Activated T-helper 1 cell treated with anti-CD3 and anti-CD28 coated beads, Interleukin-12 subunit alpha, Interleukin-12 subunit beta, Interleukin-2, Interleukin-4 antibody, amounts not matched to agents 30 ng/mL and 10 ng/mL and 1 ng/mL, durations not matched to agents 14 hours and 24 hours and 36 hours (primary cell): ENCODE results near the gene LLPH. TPM values are rescaled to one million over a fixed set of nuclear protein-coding genes. Genes with fewer than 3 reads are reported as not detected.

ENCODE experiments used
- DNase-seq: peaks from one replicate; pipeline ENCODE4 v3.0.0; 2021; ENCODE audit warnings: low spot score
- H3K27ac Mint-ChIP-seq: one replicate; pipeline ENCODE4 v1.8.0; 2021; ENCODE audit warnings: mild to moderate bottlenecking, mixed read lengths
- H3K27me3 Mint-ChIP-seq: one replicate; pipeline ENCODE4 v1.8.0; 2022; ENCODE audit warnings: mild to moderate bottlenecking, moderate library complexity, mixed read lengths; ENCODE audit not compliant: insufficient read depth
- H3K36me3 Mint-ChIP-seq: one replicate; pipeline ENCODE4 v1.8.0; 2021; ENCODE audit warnings: low read depth, mixed read lengths
- H3K4me1 Mint-ChIP-seq: one replicate; pipeline ENCODE4 v1.8.0; 2021; ENCODE audit warnings: low read depth, mixed read lengths
- H3K4me3 Mint-ChIP-seq: one replicate; pipeline ENCODE4 v1.8.0; 2021; ENCODE audit warnings: mild to moderate bottlenecking, moderate library complexity, mixed read lengths
- H3K9me3 Mint-ChIP-seq: one replicate; pipeline ENCODE4 v1.8.0; 2021; ENCODE audit warnings: mixed read lengths
- intact Hi-C: fragments of 100-400 bp; cut with micrococcal nuclease; formaldehyde crosslinking; loops from one replicate; pipeline ENCODE4 v1.15.1; 2024
- total RNA-seq: library from RNA; stranded (reverse); gene quantifications from 2 replicates; pipeline ENCODE4 v1.2.3, GENCODE V29; 2022

LLPH gene
- total RNA-seq, 1 donor from 2014 or later: 33.6 TPM

- peaks cover 8% of the 10 kb centered on the region for H3K27me3 Mint-ChIP-seq
- no peaks in the 10 kb centered on the region for H3K36me3 Mint-ChIP-seq
- intact Hi-C loops: loop anchor here (5.0 kb wide), 1 partner anchor 584 kb away; no protein-coding TSS in a partner anchor
- peaks cover 16% of the 10 kb centered on the region for H3K4me1 Mint-ChIP-seq
- no peak for DNase-seq
- no peaks in the 10 kb centered on the region for H3K9me3 Mint-ChIP-seq
- no peak overlapping the region for H3K4me3 Mint-ChIP-seq
- H3K27ac Mint-ChIP-seq: no peak overlapping the region
These were observed 22.2 kb downstream of the LLPH start for GRCh38 chr12:66108386-66108785.

DNA sequence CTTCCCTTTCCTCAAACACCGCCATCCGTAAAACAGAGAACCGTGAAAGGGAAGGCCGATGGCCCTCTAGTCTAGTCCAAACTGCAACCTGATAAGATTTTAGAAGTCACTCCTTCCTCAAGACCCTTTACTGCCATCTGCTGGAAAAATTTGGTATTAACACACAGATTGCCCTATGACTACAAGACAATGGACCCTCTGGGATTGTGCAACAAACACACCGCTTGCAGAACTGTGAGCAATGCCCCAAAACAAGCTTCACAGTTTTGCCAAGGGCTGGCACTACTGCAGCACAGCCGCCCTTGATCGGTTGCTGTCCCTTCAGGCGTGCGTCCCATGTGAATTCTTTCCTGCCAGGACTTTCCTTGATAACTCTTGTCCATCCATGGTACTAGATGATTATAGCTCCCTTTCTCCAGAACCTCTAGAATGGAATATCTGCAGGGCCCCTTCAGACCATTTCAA lies 23.1 kb downstream of the LLPH start:
- peaks cover 16% of the 10 kb centered on the region for H3K4me1 Mint-ChIP-seq
- intact Hi-C loops: loop anchor here (1.0 to 5.0 kb wide), 4 partner anchors 302 to 1216 kb away; no protein-coding TSS in a partner anchor
- no peaks in the 10 kb centered on the region for H3K9me3 Mint-ChIP-seq
- DNase-seq: peak; percentile 43
- no peak overlapping the region for H3K4me3 Mint-ChIP-seq
- H3K27ac Mint-ChIP-seq: no peak overlapping the region
- H3K27me3 Mint-ChIP-seq: peaks cover 14% of the 10 kb centered on the region
- no peaks in the 10 kb centered on the region for H3K36me3 Mint-ChIP-seq

- no peaks in the 10 kb centered on the region for H3K36me3 Mint-ChIP-seq
- H3K27ac Mint-ChIP-seq: no peak overlapping the region
- DNase-seq: no peak
- no peaks in the 10 kb centered on the region for H3K9me3 Mint-ChIP-seq
- peaks cover 10% of the 10 kb centered on the region for H3K4me1 Mint-ChIP-seq
- H3K4me3 Mint-ChIP-seq: no peak overlapping the region
- intact Hi-C loops: no loop called here
- H3K27me3 Mint-ChIP-seq: peaks cover 18% of the 10 kb centered on the region
These were observed 27.3 kb downstream of the LLPH start for GRCh38 chr12:66103016-66103913.

- Mint-ChIP-seq H3K4me1 (no peaks in the 10 kb centered on the region), H3K27me3 (peaks cover 15% of the 10 kb centered on the region), H3K36me3 (no peaks in the 10 kb centered on the region), H3K9me3 (no peaks in the 10 kb centered on the region), H3K27ac (no peak overlapping the region), H3K4me3 (no peak overlapping the region)
- intact Hi-C loops: no loop called here
- DNase-seq: no peak
These were observed 37.8 kb downstream of the LLPH start for GRCh38 chr12:66092559-66093269.

DNA sequence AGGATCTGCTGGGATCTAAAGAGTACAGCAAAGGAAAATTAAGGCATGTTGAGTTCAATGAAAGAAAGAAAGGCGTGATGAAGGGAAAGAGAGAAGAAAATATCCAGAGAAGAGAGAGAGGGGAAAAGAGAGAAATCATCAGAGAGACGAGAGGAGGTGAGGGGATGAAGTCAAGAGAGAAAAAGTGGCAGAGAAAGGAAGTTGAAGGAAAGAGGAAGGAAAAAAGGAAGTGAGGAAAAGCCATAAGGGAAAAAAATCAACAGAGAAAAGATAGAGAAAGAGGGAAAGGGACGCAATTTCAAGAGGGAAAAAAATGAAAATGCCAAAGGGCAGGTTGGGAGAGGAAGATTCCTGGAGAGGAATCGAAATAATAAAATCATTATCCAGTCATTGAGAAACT lies 40.4 kb downstream of the LLPH start:
- peak overlapping the region; percentile 9 for H3K27ac Mint-ChIP-seq
- H3K4me1 Mint-ChIP-seq: no peaks in the 10 kb centered on the region
- DNase-seq: no peak
- no peaks in the 10 kb centered on the region for H3K9me3 Mint-ChIP-seq
- peaks cover 22% of the 10 kb centered on the region for H3K27me3 Mint-ChIP-seq
- intact Hi-C loops: no loop called here
- no peak overlapping the region for H3K4me3 Mint-ChIP-seq
- H3K36me3 Mint-ChIP-seq: no peaks in the 10 kb centered on the region

- H3K27ac Mint-ChIP-seq: no peak overlapping the region
- H3K4me3 Mint-ChIP-seq: no peak overlapping the region
- H3K27me3 Mint-ChIP-seq: peaks cover 25% of the 10 kb centered on the region
- H3K9me3 Mint-ChIP-seq: no peaks in the 10 kb centered on the region
- no peaks in the 10 kb centered on the region for H3K4me1 Mint-ChIP-seq
- intact Hi-C loops: loop anchor here (1.0 to 5.0 kb wide), 4 partner anchors 485 to 1196 kb away; no protein-coding TSS in a partner anchor
- H3K36me3 Mint-ChIP-seq: no peaks in the 10 kb centered on the region
- DNase-seq: peak; percentile 22
These were observed 43.1 kb downstream of the LLPH start for GRCh38 chr12:66087365-66087943.

GRCh38 chr12:66085998-66086397 lies 44.6 kb downstream of the LLPH start:
- no peak overlapping the region for H3K4me3 Mint-ChIP-seq
- intact Hi-C loops: loop anchor here (5.0 kb wide), 1 partner anchor 774 kb away; no protein-coding TSS in a partner anchor
- no peaks in the 10 kb centered on the region for H3K4me1 Mint-ChIP-seq
- no peaks in the 10 kb centered on the region for H3K9me3 Mint-ChIP-seq
- peaks cover 24% of the 10 kb centered on the region for H3K27me3 Mint-ChIP-seq
- no peak overlapping the region for H3K27ac Mint-ChIP-seq
- DNase-seq: no peak
- H3K36me3 Mint-ChIP-seq: no peaks in the 10 kb centered on the region

DNA sequence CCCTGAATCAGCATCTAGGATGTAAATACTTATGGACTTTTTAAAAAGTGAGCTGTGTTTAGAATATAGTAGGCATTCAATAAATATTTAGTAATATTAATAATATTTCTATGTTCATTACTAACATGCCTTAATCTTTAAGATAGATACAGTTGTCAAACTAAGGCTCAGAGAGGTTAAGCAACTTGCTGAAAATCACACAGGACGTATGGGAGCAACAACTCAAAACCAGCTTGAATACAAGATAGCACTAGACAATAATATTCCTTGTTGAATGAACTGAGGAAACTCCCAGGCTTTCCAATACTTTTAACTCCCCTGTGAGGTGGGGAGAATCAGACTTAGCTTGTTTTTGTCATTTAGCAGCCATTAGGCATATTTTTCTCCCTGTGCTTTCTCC lies 45.3 kb downstream of the LLPH start:
- H3K27ac Mint-ChIP-seq: no peak overlapping the region
- H3K27me3 Mint-ChIP-seq: peaks cover 20% of the 10 kb centered on the region
- intact Hi-C loops: loop anchor here (5.0 kb wide), 1 partner anchor 773 kb away; no protein-coding TSS in a partner anchor
- H3K4me3 Mint-ChIP-seq: no peak overlapping the region
- no peaks in the 10 kb centered on the region for H3K4me1 Mint-ChIP-seq
- no peaks in the 10 kb centered on the region for H3K36me3 Mint-ChIP-seq
- no peaks in the 10 kb centered on the region for H3K9me3 Mint-ChIP-seq
- DNase-seq: no peak

- Mint-ChIP-seq H3K27me3 (peaks cover 19% of the 10 kb centered on the region), H3K9me3 (no peaks in the 10 kb centered on the region), H3K36me3 (no peaks in the 10 kb centered on the region), H3K4me3 (no peak overlapping the region), H3K27ac (no peak overlapping the region), H3K4me1 (no peaks in the 10 kb centered on the region)
- intact Hi-C loops: no loop called here
- DNase-seq: no peak
These were observed 46.8 kb downstream of the LLPH start for GRCh38 chr12:66083766-66084165.

DNA sequence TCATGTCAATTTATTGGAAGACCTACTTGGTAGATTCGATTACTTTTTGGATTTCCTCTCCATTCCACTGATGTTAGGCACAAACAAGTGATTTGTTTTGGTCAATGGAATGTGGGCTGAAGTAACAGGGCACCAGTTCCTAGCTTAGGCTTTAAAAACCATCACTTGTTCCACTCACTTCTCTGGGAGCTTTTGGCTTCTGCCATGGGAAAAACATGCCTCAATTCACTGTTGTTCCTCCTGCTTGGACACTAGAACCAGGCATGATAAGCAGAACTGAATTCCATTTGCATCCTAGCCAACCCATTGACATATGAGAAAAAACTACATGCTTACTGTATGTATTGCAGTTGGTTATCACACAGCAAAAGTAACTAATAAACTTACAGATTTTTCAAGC lies 47.8 kb downstream of the LLPH start:
- Mint-ChIP-seq H3K9me3 (no peaks in the 10 kb centered on the region), H3K4me3 (no peak overlapping the region), H3K4me1 (no peaks in the 10 kb centered on the region), H3K27me3 (peaks cover 24% of the 10 kb centered on the region), H3K36me3 (no peaks in the 10 kb centered on the region), H3K27ac (no peak overlapping the region)
- no peak for DNase-seq
- intact Hi-C loops: no loop called here

GRCh38 chr12:66080791-66081190 lies 49.8 kb downstream of the LLPH start:
- Mint-ChIP-seq H3K27ac (no peak overlapping the region), H3K36me3 (no peaks in the 10 kb centered on the region), H3K4me1 (no peaks in the 10 kb centered on the region), H3K4me3 (no peak overlapping the region), H3K9me3 (no peaks in the 10 kb centered on the region), H3K27me3 (peaks cover 21% of the 10 kb centered on the region)
- intact Hi-C loops: no loop called here
- no peak for DNase-seq

DNA sequence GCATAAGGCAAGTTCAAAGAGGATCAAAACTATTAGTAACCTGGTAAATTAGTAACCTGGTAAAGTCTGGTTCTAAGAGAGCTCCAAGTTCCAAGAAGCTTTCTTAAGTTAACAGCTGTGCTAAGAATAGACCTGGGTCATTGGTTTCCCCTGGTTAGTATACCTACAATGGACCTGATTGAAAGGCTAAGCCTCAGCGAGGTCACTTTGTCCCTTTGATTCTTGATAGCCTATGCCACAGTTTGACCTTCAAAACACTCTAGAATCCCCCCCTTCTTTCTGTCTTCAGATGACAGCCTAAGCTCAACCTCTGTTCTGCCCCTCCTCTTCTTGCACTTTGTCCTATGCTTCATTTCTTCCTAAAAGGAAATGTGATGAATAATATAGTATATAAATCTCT lies 53.0 kb downstream of the LLPH start:
- no peak for DNase-seq
- Mint-ChIP-seq H3K9me3 (no peaks in the 10 kb centered on the region), H3K4me3 (no peak overlapping the region), H3K27ac (no peak overlapping the region), H3K4me1 (no peaks in the 10 kb centered on the region), H3K27me3 (peaks cover 18% of the 10 kb centered on the region), H3K36me3 (no peaks in the 10 kb centered on the region)
- intact Hi-C loops: no loop called here

- Mint-ChIP-seq H3K4me3 (no peak overlapping the region), H3K9me3 (no peaks in the 10 kb centered on the region), H3K27me3 (peaks cover 13% of the 10 kb centered on the region), H3K36me3 (no peaks in the 10 kb centered on the region), H3K27ac (no peak overlapping the region), H3K4me1 (no peaks in the 10 kb centered on the region)
- no peak for DNase-seq
- intact Hi-C loops: no loop called here
These were observed 56.0 kb downstream of the LLPH start for GRCh38 chr12:66074561-66074960.
